Measurements from ENCODE around the gene RASGRF1. TPM values are rescaled to one million over a fixed set of nuclear protein-coding genes. Genes with fewer than 3 reads are reported as not detected.

The RASGRF1 gene
- total and polyA plus RNA-seq, 9 donors: 0.23 to 9.5 (median 1.0) TPM; not detected in 1

DNA sequence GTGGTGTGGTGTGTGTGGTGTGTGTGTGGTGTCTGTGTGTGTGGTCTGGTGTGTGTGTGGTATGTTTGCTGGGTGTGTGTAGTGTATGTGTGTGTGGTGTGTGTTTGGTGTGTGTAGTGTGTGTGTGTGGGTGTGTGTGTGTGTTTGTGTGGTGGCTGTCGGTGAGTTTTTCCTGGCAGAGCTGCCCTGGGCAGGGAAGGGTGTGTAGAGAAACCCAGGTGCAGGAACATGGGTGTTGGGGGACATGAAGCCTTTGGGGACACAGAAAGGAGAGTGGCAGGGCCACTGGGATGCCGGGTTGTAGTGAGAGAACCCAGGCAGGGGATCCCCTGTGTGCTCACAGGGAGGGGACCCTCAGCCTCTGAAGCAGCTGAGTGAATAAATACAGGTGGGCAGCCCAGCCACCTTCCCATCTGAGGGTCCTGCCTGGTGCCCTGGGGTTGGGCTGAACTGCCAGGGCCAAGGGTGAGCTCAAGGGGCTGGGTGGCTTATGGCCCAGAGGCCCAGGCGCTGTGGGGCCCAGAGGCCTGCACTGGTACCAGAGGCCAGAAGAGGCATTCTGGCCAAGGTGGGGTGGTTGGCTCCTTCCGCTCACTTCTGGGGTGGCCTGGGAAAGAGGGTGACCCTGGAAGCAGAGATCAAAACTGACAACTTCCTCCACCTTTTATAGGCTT, 97.2 kb downstream of the RASGRF1 start:
- 79 to 91% (median 91%) methylated on average over 4 of the region's 4 CpGs for WGBS, 3 donors
- Histone ChIP-seq H3K9me3 (no peaks in the 10 kb centered on the region), H3K36me3 (no peaks in the 10 kb centered on the region), H3K4me1 (ENCODE audit: insufficient read depth) (peaks cover 3% of the 10 kb centered on the region), H3K27ac (no peak overlapping the region), H3K4me3 (no peak overlapping the region), H3K27me3 (no peaks in the 10 kb centered on the region)
- intact Hi-C loops (cut with DNase I): no loop called here
- TF ChIP-seq, protein P1, sequence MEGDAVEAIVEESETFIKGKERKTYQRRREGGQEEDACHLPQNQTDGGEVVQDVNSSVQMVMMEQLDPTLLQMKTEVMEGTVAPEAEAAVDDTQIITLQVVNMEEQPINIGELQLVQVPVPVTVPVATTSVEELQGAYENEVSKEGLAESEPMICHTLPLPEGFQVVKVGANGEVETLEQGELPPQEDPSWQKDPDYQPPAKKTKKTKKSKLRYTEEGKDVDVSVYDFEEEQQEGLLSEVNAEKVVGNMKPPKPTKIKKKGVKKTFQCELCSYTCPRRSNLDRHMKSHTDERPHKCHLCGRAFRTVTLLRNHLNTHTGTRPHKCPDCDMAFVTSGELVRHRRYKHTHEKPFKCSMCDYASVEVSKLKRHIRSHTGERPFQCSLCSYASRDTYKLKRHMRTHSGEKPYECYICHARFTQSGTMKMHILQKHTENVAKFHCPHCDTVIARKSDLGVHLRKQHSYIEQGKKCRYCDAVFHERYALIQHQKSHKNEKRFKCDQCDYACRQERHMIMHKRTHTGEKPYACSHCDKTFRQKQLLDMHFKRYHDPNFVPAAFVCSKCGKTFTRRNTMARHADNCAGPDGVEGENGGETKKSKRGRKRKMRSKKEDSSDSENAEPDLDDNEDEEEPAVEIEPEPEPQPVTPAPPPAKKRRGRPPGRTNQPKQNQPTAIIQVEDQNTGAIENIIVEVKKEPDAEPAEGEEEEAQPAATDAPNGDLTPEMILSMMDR (IDR thresholded peaks at IDR 0.05): no peak
- TF ChIP-seq POLR2A (IDR thresholded peaks at IDR 0.05): no peak
- DNase-seq: no peak

GRCh38 chr15:78992416-78993256, 97.9 kb downstream of the RASGRF1 start:
- TF ChIP-seq EP300 (IDR thresholded peaks at IDR 0.05) (no peak), POLR2A (IDR thresholded peaks at IDR 0.05) (no peak)
- TF ChIP-seq, protein P1 (IDR thresholded peaks at IDR 0.05): no peak
- DNase-seq: peak in 1 of 5 donors; percentile 15
- Histone ChIP-seq H3K27ac (no peak overlapping the region), H3K36me3 (no peaks in the 10 kb centered on the region), H3K9me3 (no peaks in the 10 kb centered on the region), H3K27me3 (no peaks in the 10 kb centered on the region), H3K4me3 (no peak overlapping the region), H3K4me1 (ENCODE audit: insufficient read depth) (peaks cover 3% of the 10 kb centered on the region)
- WGBS, 3 donors: 78 to 86% (median 83%) methylated on average over 17 of the region's 17 CpGs
- intact Hi-C loops (cut with DNase I): no loop called here

- H3K9me3 ChIP-seq: no peaks in the 10 kb centered on the region
- no peaks in the 10 kb centered on the region for H3K36me3 ChIP-seq
- peaks cover 3% of the 10 kb centered on the region for H3K4me1 ChIP-seq (ENCODE audit: insufficient read depth)
- DNase-seq: no peak
- H3K27me3 ChIP-seq: no peaks in the 10 kb centered on the region
- WGBS, 3 donors: 85 to 92% (median 90%) methylated on average over 15 of the region's 15 CpGs
- no peak overlapping the region for H3K27ac ChIP-seq
- no peak overlapping the region for H3K4me3 ChIP-seq
- TF ChIP-seq EP300 (IDR thresholded peaks at IDR 0.05) (no peak), POLR2A (IDR thresholded peaks at IDR 0.05) (no peak)
- TF ChIP-seq, protein P1 (IDR thresholded peaks at IDR 0.05): no peak
- intact Hi-C loops (cut with DNase I): no loop called here
These were observed 98.7 kb downstream of the RASGRF1 start for GRCh38 chr15:78991879-78992278.

DNA sequence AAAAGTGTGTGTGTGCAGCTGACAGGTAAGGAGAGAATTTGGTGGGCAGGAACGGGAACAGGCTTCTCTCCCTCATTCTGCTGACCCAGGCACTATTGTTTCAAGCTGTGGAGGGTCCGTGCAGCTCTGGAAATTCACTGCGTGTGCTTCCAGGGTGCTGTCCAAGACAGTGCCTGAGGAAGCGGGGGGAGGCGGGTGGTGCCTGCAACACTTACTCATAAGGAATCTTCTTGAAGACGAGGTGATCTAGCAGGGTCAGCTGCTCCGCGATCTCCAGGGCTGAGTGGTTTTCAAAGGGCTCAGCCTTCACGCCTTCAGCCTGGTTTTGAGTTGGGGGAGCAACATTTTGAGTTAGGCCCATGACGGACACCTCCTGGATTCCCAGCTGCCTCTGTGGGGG, 99.1 kb downstream of the RASGRF1 start:
- Histone ChIP-seq H3K36me3 (no peaks in the 10 kb centered on the region), H3K27me3 (no peaks in the 10 kb centered on the region), H3K4me3 (no peak overlapping the region), H3K27ac (no peak overlapping the region), H3K9me3 (no peaks in the 10 kb centered on the region), H3K4me1 (ENCODE audit: insufficient read depth) (peaks cover 3% of the 10 kb centered on the region)
- intact Hi-C loops (cut with DNase I): no loop called here
- no peak for DNase-seq
- WGBS, 3 donors: 74 to 82% (median 81%) methylated on average over 10 of the region's 10 CpGs
- TF ChIP-seq EP300 (IDR thresholded peaks at IDR 0.05) (no peak), POLR2A (IDR thresholded peaks at IDR 0.05) (no peak)
- TF ChIP-seq, protein P1 (IDR thresholded peaks at IDR 0.05): no peak

All from ovary (tissue), 9 donors.